HCT116 (cell line): ENCODE data around the gene PLEKHJ1. TPM values are rescaled to one million over a fixed set of nuclear protein-coding genes. Genes with fewer than 3 reads are reported as not detected.

Experiments
- ATAC-seq: fragments of 200-7000 bp; cut with Tn5 transposase; 2 replicates; pipeline ENCODE4 v1.9.1; 2020; ENCODE audit warnings: mild to moderate bottlenecking, moderate library complexity
- BruUV-seq: library from RNA; stranded (reverse); fragments of 400-500 nt; replicated peaks from 2 replicates; lab custom pipeline; 2021; lab: Mats Ljungman, UMichigan
- CTCF ChIA-PET: fragments of 300-600 bp; sonication (Branson Sonifier 250); formaldehyde crosslinking; loops from one replicate; lab custom pipeline; 2021; ENCODE audit warnings: antibody characterized with exemption; lab: Charles Lee
- POLR2A ChIA-PET: fragments of 300-600, 350-600 bp; sonication (Branson Sonifier 250); formaldehyde crosslinking; loops from one replicate; lab custom pipeline; 2021; ENCODE audit warnings: antibody characterized with exemption; lab: Charles Lee
- RAD21 ChIA-PET, 2 experiments: fragments of 300-600 bp; sonication (Branson Sonifier 250); formaldehyde crosslinking; loops; one replicate each; lab custom pipeline; 2023; ENCODE audit warnings: low total read pairs in 2 of 2; ENCODE audit not compliant: uncharacterized antibody in 2 of 2, unreplicated experiment in 2 of 2, low non-redundant PET in 1 of 2; lab: Charles Lee
- DNase-seq: peaks from one replicate; pipeline ENCODE4 v3.0.0-alpha.2; 2010; ENCODE audit warnings: low read depth, low spot score
- H2AFZ ChIP-seq: fragments of 200-600 bp; shearing (Covaris generic), sonication (generic); 2 replicates; pipeline ENCODE4 v1.6.1; 2017; ENCODE audit warnings: low read depth, mixed run types, mixed read lengths, antibody characterized with exemption, low read length; ENCODE audit not compliant: poor library complexity, severe bottlenecking
- H3K27ac ChIP-seq: 2 replicates; pipeline ENCODE4 v1.5.1; 2012; ENCODE audit warnings: low read depth, low read length
- H3K27me3 ChIP-seq: fragments of 200-600 bp; sonication (generic); 2 replicates; pipeline ENCODE4 v1.6.1; 2016; ENCODE audit warnings: mixed run types, low read length, mixed read lengths; ENCODE audit not compliant: insufficient read depth
- H3K36me3 ChIP-seq, 2 experiments: fragments of 200-500 bp in 1 of 2; fragments of 200-600 bp in 1 of 2; sonication (Bioruptor generic) in 1 of 2; sonication (generic) in 1 of 2; 2 replicates each; pipeline versions ENCODE4 v1.5.1 to v1.6.1; 2014 to 2016; ENCODE audit warnings: low read length in 2 of 2, inconsistent platforms in 1 of 2, mixed read lengths in 1 of 2, mixed run types in 1 of 2; ENCODE audit not compliant: insufficient read depth in 2 of 2, control insufficient read depth in 1 of 2
- H3K4me1 ChIP-seq, 2 experiments: fragments of 200-600 bp in 1 of 2; sonication (generic) in 1 of 2; 2 replicates each; pipeline versions ENCODE4 v1.5.1 to v1.6.1; 2012 to 2017; ENCODE audit warnings: low read length in 2 of 2, inconsistent platforms in 1 of 2, mild to moderate bottlenecking in 1 of 2, mixed read lengths in 1 of 2, mixed run types in 1 of 2, moderate library complexity in 1 of 2; ENCODE audit not compliant: insufficient read depth in 2 of 2, control insufficient read depth in 1 of 2
- H3K4me2 ChIP-seq: fragments of 200-600 bp; sonication (generic); 2 replicates; pipeline ENCODE4 v1.6.1; 2017; ENCODE audit warnings: mixed run types, low read length, mixed read lengths
- H3K4me3 ChIP-seq, 2 experiments: fragments of 200-600 bp in 1 of 2; sonication (generic) in 1 of 2; replicated peaks in 1 of 2; 2 replicates each; pipeline ENCODE4 v1.5.1; 2011 to 2016; ENCODE audit warnings: low read length in 2 of 2, control low read depth in 1 of 2, low read depth in 1 of 2, mild to moderate bottlenecking in 1 of 2, mixed read lengths in 1 of 2, mixed run types in 1 of 2
- H3K79me2 ChIP-seq: fragments of 200-600 bp; sonication (generic); 2 replicates; pipeline ENCODE4 v1.6.1; 2017; ENCODE audit warnings: mild to moderate bottlenecking, mixed run types, low read length, moderate library complexity, mixed read lengths; ENCODE audit not compliant: insufficient read depth
- H3K9ac ChIP-seq: fragments of 200-600 bp; sonication (generic); 2 replicates; pipeline ENCODE4 v1.6.1; 2016; ENCODE audit warnings: low read length, mixed read lengths
- H3K9me2 ChIP-seq: fragments of 200-600 bp; sonication (generic), shearing (Covaris generic); 2 replicates; pipeline ENCODE4 v1.6.1; 2017; ENCODE audit warnings: mixed run types, mild to moderate bottlenecking, moderate library complexity; ENCODE audit not compliant: insufficient read depth
- H3K9me3 ChIP-seq, 2 experiments: fragments of 200-500 bp in 1 of 2; fragments of 200-600 bp in 1 of 2; sonication (Bioruptor generic) in 1 of 2; sonication (generic) in 1 of 2; 2 replicates each; pipeline ENCODE4 v1.6.1; 2014 to 2017; ENCODE audit warnings: low read length in 2 of 2, mixed read lengths in 2 of 2, inconsistent platforms in 1 of 2, low read depth in 1 of 2, mild to moderate bottlenecking in 1 of 2, mixed run types in 1 of 2, moderate library complexity in 1 of 2; ENCODE audit not compliant: control insufficient read depth in 1 of 2, insufficient read depth in 1 of 2
- H4K20me1 ChIP-seq: fragments of 200-600 bp; sonication (generic), shearing (Covaris generic); 2 replicates; pipeline ENCODE4 v1.6.1; 2017; ENCODE audit warnings: mixed run types, mild to moderate bottlenecking, moderate library complexity; ENCODE audit not compliant: insufficient read depth
- ATF3 ChIP-seq: IDR thresholded peaks from 2 replicates; pipeline ENCODE4 v1.6.1; 2012
- EGR1 ChIP-seq: IDR thresholded peaks from 2 replicates; pipeline ENCODE4 v1.6.1; 2012; ENCODE audit warnings: low read depth
- ELF1 ChIP-seq: IDR thresholded peaks from 2 replicates; pipeline ENCODE4 v1.6.1; 2012; ENCODE audit warnings: low read depth, borderline replicate concordance
- EZH2 ChIP-seq: fragments of 200-600 bp; sonication (generic); IDR thresholded peaks from 2 replicates; pipeline ENCODE4 v1.6.1; 2017; ENCODE audit warnings: antibody characterized with exemption, mixed run types
- EZH2phosphoT487 ChIP-seq: fragments of 200-600 bp; IDR thresholded peaks from 2 replicates; pipeline ENCODE4 v1.6.1; 2018; ENCODE audit warnings: antibody characterized with exemption, borderline replicate concordance
- FOSL1 ChIP-seq: IDR thresholded peaks from 2 replicates; pipeline ENCODE4 v1.6.1; 2012; ENCODE audit warnings: low read depth
- MAX ChIP-seq: IDR thresholded peaks from 2 replicates; pipeline ENCODE4 v1.6.1; 2012
- POLR2A ChIP-seq: IDR thresholded peaks from 2 replicates; pipeline ENCODE4 v1.7.0; 2011; ENCODE audit warnings: borderline replicate concordance; ENCODE audit not compliant: insufficient read depth, insufficient read length; ENCODE audit errors: extremely low read depth
- SIN3A ChIP-seq: IDR thresholded peaks from 2 replicates; pipeline ENCODE4 v1.6.1; 2012; ENCODE audit warnings: low read depth
- SP1 ChIP-seq: IDR thresholded peaks from 2 replicates; pipeline ENCODE4 v1.6.1; 2012; ENCODE audit warnings: low read depth
- ZBTB33 ChIP-seq: IDR thresholded peaks from 2 replicates; pipeline ENCODE4 v1.6.1; 2011; ENCODE audit warnings: mild to moderate bottlenecking, low read length, moderate library complexity; ENCODE audit not compliant: insufficient replicate concordance; ENCODE audit errors: extremely low read depth
- ZFX ChIP-seq: fragments of 450-650 bp; IDR thresholded peaks from 2 replicates; pipeline ENCODE4 v1.6.1; 2017
- intact Hi-C: fragments of 100-400 bp; cut with micrococcal nuclease; formaldehyde crosslinking; loops from 2 replicates; pipeline ENCODE4 v1.10.0; 2022
- total RNA-seq: library from RNA; stranded (reverse); gene quantifications from one replicate; pipeline ENCODE4 v1.2.1, GENCODE V29; 2021; ENCODE audit not compliant: unreplicated experiment

PLEKHJ1 gene
- total RNA-seq, 1 experiment from 2014 or later = 88.2 TPM

- no peak for ATAC-seq
- Histone ChIP-seq H3K4me3 (no peak overlapping the region), H3K27me3 (no peaks in the 10 kb centered on the region), H3K9me3 (no peaks in the 10 kb centered on the region), H2AFZ (no peak overlapping the region), H3K9ac (no peak overlapping the region), H3K4me1 (no peaks in the 10 kb centered on the region), H3K27ac (no peak overlapping the region), H3K9me2 (no peaks in the 10 kb centered on the region), H3K79me2 (peaks cover 62% of the 10 kb centered on the region), H4K20me1 (no peaks in the 10 kb centered on the region), H3K4me2 (no peak overlapping the region), H3K36me3 (peaks cover 11 to 16% of the 10 kb centered on the region in 2 experiments; a peak in 3 of 4 replicates)
- RAD21 ChIA-PET = no interaction called here
- intact Hi-C loops = no loop called here
- POLR2A ChIA-PET = no interaction called here
- DNase-seq = no peak
- CTCF ChIA-PET = no interaction called here
- no TSS peak for BruUV-seq
- no peak for TF ChIP-seq ELF1
Observed at GRCh38 chr19:2198317-2198716, 37.8 kb downstream of the PLEKHJ1 start.

GRCh38 chr19:2197270-2197669 is 38.9 kb downstream of the PLEKHJ1 start:
- Histone ChIP-seq H3K36me3 (peaks cover 12 to 23% of the 10 kb centered on the region in 2 experiments; a peak in 3 of 4 replicates), H3K79me2 (peaks cover 68% of the 10 kb centered on the region)
- RAD21 ChIA-PET = no interaction called here

More at GRCh38 chr19:2197270-2197669, 38.9 kb downstream of the PLEKHJ1 start:
- ATAC-seq = no peak
- Histone ChIP-seq H3K4me1 (no peaks in the 10 kb centered on the region), H3K9me3 (no peaks in the 10 kb centered on the region)
- no peak for TF ChIP-seq EGR1
- TF ChIP-seq EZH2phosphoT487 = no peak
- no peak for TF ChIP-seq FOSL1
- TF ChIP-seq MAX = no peak
- TF ChIP-seq ATF3 = no peak
- no peak for TF ChIP-seq ZFX
- no peak for TF ChIP-seq EZH2
- no peak for TF ChIP-seq POLR2A
- no peak for TF ChIP-seq ZBTB33
- no peak for TF ChIP-seq SIN3A
- no peak for TF ChIP-seq SP1
- TF ChIP-seq, all 23 proteins: peak for 0
- no peak overlapping the region for H3K4me2 ChIP-seq
- H2AFZ ChIP-seq = no peak overlapping the region
- no peak for DNase-seq
- H3K27ac ChIP-seq = no peak overlapping the region
- ChIA-PET POLR2A (no interaction called here), CTCF (no interaction called here)
- H3K4me3 ChIP-seq = no peak overlapping the region
- no peak overlapping the region for H3K9ac ChIP-seq
- TSS peak; percentile 12 for BruUV-seq
- no peaks in the 10 kb centered on the region for H3K9me2 ChIP-seq
- no peaks in the 10 kb centered on the region for H4K20me1 ChIP-seq
- intact Hi-C loops = no loop called here
- no peaks in the 10 kb centered on the region for H3K27me3 ChIP-seq
